ENCODE data around the gene OR10A5.

DNA sequence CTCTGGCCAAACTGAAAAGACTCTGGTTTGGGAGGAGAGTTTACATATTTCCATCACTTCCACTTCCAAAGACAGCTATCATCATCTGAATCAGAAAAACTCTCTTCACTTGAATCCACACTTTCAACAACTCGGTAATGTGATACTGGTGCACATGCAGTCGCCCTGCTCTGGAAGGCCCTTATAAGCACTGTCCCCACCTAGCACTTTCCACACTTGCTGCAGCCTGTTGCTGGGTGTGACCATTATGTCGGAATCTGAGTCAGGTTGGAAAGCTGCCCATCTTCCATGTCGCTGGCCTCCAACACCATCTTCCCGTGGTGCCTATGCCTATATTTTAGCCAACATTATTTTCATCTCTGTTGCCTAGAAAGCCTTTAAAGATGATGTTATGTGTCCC, 1.1 kb upstream of the OR10A5 start:
- TF ChIP-seq POLR2AphosphoS5 (IDR thresholded peaks at IDR 0.05; ENCODE audit: low read depth, low read length) (no peak), TAF1 (IDR thresholded peaks at IDR 0.05; ENCODE audit: borderline replicate concordance, insufficient read depth, low read length) (no peak), SIN3A (IDR thresholded peaks at IDR 0.05; ENCODE audit: borderline replicate concordance, insufficient read depth, low read length) (no peak), FOXP2 (optimal IDR thresholded peaks at IDR 0.05; ENCODE audit: borderline replicate concordance, extremely low read depth, extremely low read length, insufficient read depth) (no peak)
- TF ChIP-seq, protein P1, sequence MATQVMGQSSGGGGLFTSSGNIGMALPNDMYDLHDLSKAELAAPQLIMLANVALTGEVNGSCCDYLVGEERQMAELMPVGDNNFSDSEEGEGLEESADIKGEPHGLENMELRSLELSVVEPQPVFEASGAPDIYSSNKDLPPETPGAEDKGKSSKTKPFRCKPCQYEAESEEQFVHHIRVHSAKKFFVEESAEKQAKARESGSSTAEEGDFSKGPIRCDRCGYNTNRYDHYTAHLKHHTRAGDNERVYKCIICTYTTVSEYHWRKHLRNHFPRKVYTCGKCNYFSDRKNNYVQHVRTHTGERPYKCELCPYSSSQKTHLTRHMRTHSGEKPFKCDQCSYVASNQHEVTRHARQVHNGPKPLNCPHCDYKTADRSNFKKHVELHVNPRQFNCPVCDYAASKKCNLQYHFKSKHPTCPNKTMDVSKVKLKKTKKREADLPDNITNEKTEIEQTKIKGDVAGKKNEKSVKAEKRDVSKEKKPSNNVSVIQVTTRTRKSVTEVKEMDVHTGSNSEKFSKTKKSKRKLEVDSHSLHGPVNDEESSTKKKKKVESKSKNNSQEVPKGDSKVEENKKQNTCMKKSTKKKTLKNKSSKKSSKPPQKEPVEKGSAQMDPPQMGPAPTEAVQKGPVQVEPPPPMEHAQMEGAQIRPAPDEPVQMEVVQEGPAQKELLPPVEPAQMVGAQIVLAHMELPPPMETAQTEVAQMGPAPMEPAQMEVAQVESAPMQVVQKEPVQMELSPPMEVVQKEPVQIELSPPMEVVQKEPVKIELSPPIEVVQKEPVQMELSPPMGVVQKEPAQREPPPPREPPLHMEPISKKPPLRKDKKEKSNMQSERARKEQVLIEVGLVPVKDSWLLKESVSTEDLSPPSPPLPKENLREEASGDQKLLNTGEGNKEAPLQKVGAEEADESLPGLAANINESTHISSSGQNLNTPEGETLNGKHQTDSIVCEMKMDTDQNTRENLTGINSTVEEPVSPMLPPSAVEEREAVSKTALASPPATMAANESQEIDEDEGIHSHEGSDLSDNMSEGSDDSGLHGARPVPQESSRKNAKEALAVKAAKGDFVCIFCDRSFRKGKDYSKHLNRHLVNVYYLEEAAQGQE (IDR thresholded peaks at IDR 0.05; ENCODE audit: insufficient read depth in 1 of 2, low read depth in 2 of 2, low read length in 2 of 2): no peak

Measured in PFSK-1 (cell line).